ENCODE data around the gene LRRC66.

- no peak for TF ChIP-seq EZH2 (IDR thresholded peaks at IDR 0.05; ENCODE audit: low read depth)
- no peak for TF ChIP-seq CTCF (conservative IDR thresholded peaks at IDR 0.05)
Measured at GRCh38 chr4:51958199-51958968, 61.8 kb downstream of the LRRC66 start.

Measured in PC-9 (cell line).